ENCODE results near the gene ITPR3. TPM values are rescaled to one million over a fixed set of nuclear protein-coding genes. Genes with fewer than 3 reads are reported as not detected.

Gene ITPR3
- total and polyA plus RNA-seq, 2 of the 13 experiments (the other 11 are each of a cell fraction or from before 2014, with no cell fraction given): 3.8 to 21.4 TPM

DNA sequence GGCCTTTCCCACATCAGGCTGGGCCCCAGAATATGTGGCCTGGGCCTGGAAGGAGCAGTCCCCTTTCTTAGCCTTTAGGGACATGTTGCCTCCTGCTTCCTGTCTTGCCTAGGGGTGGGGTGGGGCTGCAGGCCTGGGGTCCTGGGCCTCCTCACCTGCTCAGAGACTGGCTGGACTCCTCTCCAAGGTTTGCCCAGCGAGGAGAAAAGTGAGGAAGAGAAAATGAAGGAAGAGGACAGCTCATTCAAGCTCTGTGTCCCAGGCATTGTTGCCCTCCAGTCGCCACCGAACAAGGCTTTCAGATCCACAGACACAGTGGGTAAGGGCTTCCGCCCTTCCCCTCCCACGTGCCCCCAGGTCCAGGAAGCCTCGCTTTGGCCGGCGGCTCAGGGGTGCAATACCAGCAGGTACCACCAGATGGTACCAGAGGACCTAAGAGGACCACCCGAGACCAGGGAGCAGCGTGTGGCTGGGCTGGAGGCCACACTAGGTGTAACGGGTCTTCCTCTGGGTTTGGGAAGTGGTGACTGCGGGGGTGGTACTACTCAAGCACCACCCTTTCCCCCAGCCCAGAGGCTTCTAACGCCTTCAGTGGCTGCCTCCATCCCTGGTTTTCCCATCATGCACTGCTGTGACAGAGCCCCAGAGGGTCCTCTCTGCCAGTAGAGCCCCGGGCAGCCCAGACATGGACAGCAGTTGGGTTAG is 35.6 kb upstream of the ITPR3 start (continued):
- TF ChIP-seq ZNF790 (CRISPR knock-in tag; IDR thresholded peaks at IDR 0.05; ENCODE audit: borderline replicate concordance) (no peak), HCFC1 (IDR thresholded peaks at IDR 0.05; ENCODE audit: low read depth, low read length) (no peak), EEA1 (CRISPR knock-in tag; IDR thresholded peaks at IDR 0.05; ENCODE audit: borderline replicate concordance) (no peak), JUND (CRISPR knock-in tag; IDR thresholded peaks at IDR 0.05) (peak; percentile 44; the same call in 1 of the 2 replicates), GZF1 (CRISPR knock-in tag; IDR thresholded peaks at IDR 0.05) (no peak), ZEB1 (IDR thresholded peaks at IDR 0.05; ENCODE audit: insufficient replicate concordance, low read depth) (no peak), ISL2 (CRISPR knock-in tag; IDR thresholded peaks at IDR 0.05) (no peak), KLF11 (CRISPR knock-in tag; IDR thresholded peaks at IDR 0.05) (no peak), ZNF274 (CRISPR knock-in tag; IDR thresholded peaks at IDR 0.05) (no peak), ZNF383 (CRISPR knock-in tag; IDR thresholded peaks at IDR 0.05; ENCODE audit: borderline replicate concordance) (no peak), JARID2 (CRISPR knock-in tag; IDR thresholded peaks at IDR 0.05; ENCODE audit: insufficient replicate concordance) (peak; percentile 95), ZNF264 (CRISPR knock-in tag; IDR thresholded peaks at IDR 0.05) (no peak), NCOA2 (CRISPR knock-in tag; IDR thresholded peaks at IDR 0.05) (no peak), CBX1 (IDR thresholded peaks at IDR 0.05; ENCODE audit: low read depth) (peak; percentile 49), ZNF629 (CRISPR knock-in tag; conservative IDR thresholded peaks at IDR 0.05) (no peak), ZSCAN31 (CRISPR knock-in tag; IDR thresholded peaks at IDR 0.05; ENCODE audit: low read depth) (no peak), ZNF567 (CRISPR knock-in tag; IDR thresholded peaks at IDR 0.05; ENCODE audit: borderline replicate concordance) (no peak), SOX5 (CRISPR knock-in tag; IDR thresholded peaks at IDR 0.05; ENCODE audit: borderline replicate concordance) (no peak), NR2F6 (IDR thresholded peaks at IDR 0.05) (no peak), NR2F6 (CRISPR knock-in tag; IDR thresholded peaks at IDR 0.05) (peak; percentile 44; the same call in 1 of the 2 replicates), ZNF24 (IDR thresholded peaks at IDR 0.05) (no peak)
- TF ChIP-seq, protein P1, sequence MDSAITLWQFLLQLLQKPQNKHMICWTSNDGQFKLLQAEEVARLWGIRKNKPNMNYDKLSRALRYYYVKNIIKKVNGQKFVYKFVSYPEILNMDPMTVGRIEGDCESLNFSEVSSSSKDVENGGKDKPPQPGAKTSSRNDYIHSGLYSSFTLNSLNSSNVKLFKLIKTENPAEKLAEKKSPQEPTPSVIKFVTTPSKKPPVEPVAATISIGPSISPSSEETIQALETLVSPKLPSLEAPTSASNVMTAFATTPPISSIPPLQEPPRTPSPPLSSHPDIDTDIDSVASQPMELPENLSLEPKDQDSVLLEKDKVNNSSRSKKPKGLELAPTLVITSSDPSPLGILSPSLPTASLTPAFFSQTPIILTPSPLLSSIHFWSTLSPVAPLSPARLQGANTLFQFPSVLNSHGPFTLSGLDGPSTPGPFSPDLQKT (CRISPR knock-in tag; IDR thresholded peaks at IDR 0.05; ENCODE audit: borderline replicate concordance): no peak
- TF ChIP-seq, protein P2, sequence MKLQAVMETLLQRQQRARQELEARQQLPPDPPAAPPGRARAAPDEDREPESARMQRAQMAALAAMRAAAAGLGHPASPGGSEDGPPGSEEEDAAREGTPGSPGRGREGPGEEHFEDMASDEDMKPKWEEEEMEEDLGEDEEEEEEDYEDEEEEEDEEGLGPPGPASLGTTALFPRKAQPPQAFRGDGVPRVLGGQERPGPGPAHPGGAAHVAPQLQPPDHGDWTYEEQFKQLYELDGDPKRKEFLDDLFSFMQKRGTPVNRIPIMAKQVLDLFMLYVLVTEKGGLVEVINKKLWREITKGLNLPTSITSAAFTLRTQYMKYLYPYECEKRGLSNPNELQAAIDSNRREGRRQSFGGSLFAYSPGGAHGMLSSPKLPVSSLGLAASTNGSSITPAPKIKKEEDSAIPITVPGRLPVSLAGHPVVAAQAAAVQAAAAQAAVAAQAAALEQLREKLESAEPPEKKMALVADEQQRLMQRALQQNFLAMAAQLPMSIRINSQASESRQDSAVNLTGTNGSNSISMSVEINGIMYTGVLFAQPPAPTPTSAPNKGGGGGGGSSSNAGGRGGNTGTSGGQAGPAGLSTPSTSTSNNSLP (IDR thresholded peaks at IDR 0.05; ENCODE audit: low read depth, low read length): no peak
- TF ChIP-seq, protein P3, sequence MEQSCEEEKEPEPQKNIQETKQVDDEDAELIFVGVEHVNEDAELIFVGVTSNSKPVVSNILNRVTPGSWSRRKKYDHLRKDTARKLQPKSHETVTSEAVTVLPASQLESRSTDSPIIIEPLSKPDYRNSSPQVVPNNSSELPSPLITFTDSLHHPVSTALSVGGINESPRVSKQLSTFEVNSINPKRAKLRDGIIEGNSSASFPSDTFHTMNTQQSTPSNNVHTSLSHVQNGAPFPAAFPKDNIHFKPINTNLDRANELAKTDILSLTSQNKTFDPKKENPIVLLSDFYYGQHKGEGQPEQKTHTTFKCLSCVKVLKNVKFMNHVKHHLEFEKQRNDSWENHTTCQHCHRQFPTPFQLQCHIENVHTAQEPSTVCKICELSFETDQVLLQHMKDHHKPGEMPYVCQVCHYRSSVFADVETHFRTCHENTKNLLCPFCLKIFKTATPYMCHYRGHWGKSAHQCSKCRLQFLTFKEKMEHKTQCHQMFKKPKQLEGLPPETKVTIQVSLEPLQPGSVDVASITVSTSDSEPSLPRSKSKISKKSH (CRISPR knock-in tag; IDR thresholded peaks at IDR 0.05; ENCODE audit: borderline replicate concordance): peak; percentile 38; the same call in 1 of the 2 replicates
- TF ChIP-seq, protein P4, sequence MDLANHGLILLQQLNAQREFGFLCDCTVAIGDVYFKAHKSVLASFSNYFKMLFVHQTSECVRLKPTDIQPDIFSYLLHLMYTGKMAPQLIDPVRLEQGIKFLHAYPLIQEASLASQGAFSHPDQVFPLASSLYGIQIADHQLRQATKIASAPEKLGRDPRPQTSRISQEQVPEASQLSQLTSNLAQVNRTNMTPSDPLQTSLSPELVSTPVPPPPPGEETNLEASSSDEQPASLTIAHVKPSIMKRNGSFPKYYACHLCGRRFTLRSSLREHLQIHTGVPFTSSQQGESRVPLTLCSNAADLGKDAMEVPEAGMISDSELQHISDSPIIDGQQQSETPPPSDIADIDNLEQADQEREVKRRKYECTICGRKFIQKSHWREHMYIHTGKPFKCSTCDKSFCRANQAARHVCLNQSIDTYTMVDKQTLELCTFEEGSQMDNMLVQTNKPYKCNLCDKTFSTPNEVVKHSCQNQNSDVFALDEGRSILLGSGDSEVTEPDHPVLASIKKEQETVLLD (CRISPR knock-in tag; IDR thresholded peaks at IDR 0.05; ENCODE audit: low read depth): no peak
- TF ChIP-seq, protein P5, sequence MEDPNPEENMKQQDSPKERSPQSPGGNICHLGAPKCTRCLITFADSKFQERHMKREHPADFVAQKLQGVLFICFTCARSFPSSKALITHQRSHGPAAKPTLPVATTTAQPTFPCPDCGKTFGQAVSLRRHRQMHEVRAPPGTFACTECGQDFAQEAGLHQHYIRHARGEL (CRISPR knock-in tag; IDR thresholded peaks at IDR 0.05): 0 out of 2 replicates have a peak, but pooled peaks have one; percentile 15

Measured in HepG2 (cell line).